Nephron progenitor cell (in vitro differentiated cells): ENCODE data around the gene SBSN.

ENCODE experiments used
- DNase-seq: peaks from one replicate; pipeline ENCODE4 v3.0.0; 2021
- H3K27ac Mint-ChIP-seq: 2 replicates; pipeline ENCODE4 v1.8.0; 2021; ENCODE audit warnings: mild to moderate bottlenecking, moderate library complexity, mixed read lengths
- H3K27me3 Mint-ChIP-seq: 2 replicates; pipeline ENCODE4 v1.8.0; 2021; ENCODE audit warnings: mild to moderate bottlenecking, low read depth, mixed read lengths; ENCODE audit not compliant: poor library complexity
- H3K36me3 Mint-ChIP-seq: 2 replicates; pipeline ENCODE4 v1.8.0; 2021; ENCODE audit warnings: low read depth, mixed read lengths
- H3K4me1 Mint-ChIP-seq: 2 replicates; pipeline ENCODE4 v1.8.0; 2021; ENCODE audit warnings: mixed read lengths
- H3K4me3 Mint-ChIP-seq: 2 replicates; pipeline ENCODE4 v1.8.0; 2021; ENCODE audit warnings: mild to moderate bottlenecking, moderate library complexity, mixed read lengths
- H3K9me3 Mint-ChIP-seq: 2 replicates; pipeline ENCODE4 v1.8.0; 2021; ENCODE audit warnings: mild to moderate bottlenecking, moderate library complexity, mixed read lengths
- CTCF ChIP-seq: fragments of 200-600 bp; sonication (generic); IDR thresholded peaks from 2 replicates; pipeline ENCODE4 v1.5.0; 2021; ENCODE audit warnings: antibody characterized with exemption

The SBSN gene

DNA sequence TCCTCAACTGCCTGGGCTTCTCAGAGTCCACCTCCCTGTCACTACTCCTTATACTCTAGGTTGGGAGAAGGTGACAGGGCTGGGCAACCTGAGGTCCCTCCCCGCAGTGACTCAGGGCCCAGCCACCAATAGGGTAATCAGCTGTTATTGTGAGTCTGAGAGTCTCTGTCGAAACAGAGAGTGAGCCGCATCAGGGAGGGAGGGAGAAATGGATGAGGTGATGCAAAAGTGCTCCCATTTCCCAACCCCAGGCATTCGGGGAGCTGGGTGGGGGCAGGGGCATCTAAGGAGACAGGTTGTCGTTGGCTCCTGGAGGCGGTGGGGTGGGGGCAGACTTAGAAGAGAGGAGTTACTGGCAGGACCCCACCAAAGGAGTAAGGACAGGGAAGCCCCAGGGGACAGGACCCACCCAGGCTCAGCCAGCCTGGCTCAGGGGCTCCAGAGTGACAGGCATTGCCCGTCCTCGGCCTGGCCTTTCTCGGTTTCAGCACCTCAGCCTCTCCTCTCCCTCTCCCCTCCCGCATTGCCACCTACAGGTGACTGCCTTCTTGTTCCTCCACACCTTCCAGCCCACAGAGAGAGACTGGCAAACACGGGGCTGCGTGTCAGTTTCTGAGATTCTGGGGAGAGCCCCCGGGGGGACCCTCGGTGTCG, 14.4 kb downstream of the SBSN start, which contains the start of gene DMKN:
Gene DMKN (minus strand): TSS at position 22 of the 654 bp plus-strand sequence. CDS start 174 bp downstream, outside the sequence.
- TF ChIP-seq CTCF, result no peak
- H3K27ac Mint-ChIP-seq, result no peak within 1 kb of the TSS
- H3K4me3 Mint-ChIP-seq, result peak within 1 kb of the TSS; percentile 24
- peaks cover 67% of the 10 kb centered on the region for H3K27me3 Mint-ChIP-seq
- H3K4me1 Mint-ChIP-seq, result peaks cover 32% of the 10 kb centered on the region
- no peaks in the 10 kb centered on the region for H3K9me3 Mint-ChIP-seq
- no peak for DNase-seq
- no peaks in the 10 kb centered on the region for H3K36me3 Mint-ChIP-seq

- no peak for DNase-seq
- Mint-ChIP-seq H3K4me1 (peaks cover 40% of the 10 kb centered on the region), H3K27ac (no peak overlapping the region), H3K4me3 (peak overlapping the region; percentile 24), H3K9me3 (no peaks in the 10 kb centered on the region), H3K27me3 (peaks cover 67% of the 10 kb centered on the region), H3K36me3 (no peaks in the 10 kb centered on the region)
- no peak for TF ChIP-seq CTCF
Observed at GRCh38 chr19:35512831-35513627, 15.1 kb downstream of the SBSN start.

- no peaks in the 10 kb centered on the region for H3K9me3 Mint-ChIP-seq
- TF ChIP-seq CTCF, result no peak
- no peak for DNase-seq
- peaks cover 54% of the 10 kb centered on the region for H3K4me1 Mint-ChIP-seq
- no peak overlapping the region for H3K4me3 Mint-ChIP-seq
- peaks cover 75% of the 10 kb centered on the region for H3K27me3 Mint-ChIP-seq
- no peaks in the 10 kb centered on the region for H3K36me3 Mint-ChIP-seq
- H3K27ac Mint-ChIP-seq, result no peak overlapping the region
Observed at GRCh38 chr19:35511337-35511736, 16.8 kb downstream of the SBSN start.

- no peak overlapping the region for H3K27ac Mint-ChIP-seq
- peaks cover 71% of the 10 kb centered on the region for H3K27me3 Mint-ChIP-seq
- H3K36me3 Mint-ChIP-seq, result no peaks in the 10 kb centered on the region
- peaks cover 61% of the 10 kb centered on the region for H3K4me1 Mint-ChIP-seq
- H3K4me3 Mint-ChIP-seq, result peak overlapping the region; percentile 90
- H3K9me3 Mint-ChIP-seq, result no peaks in the 10 kb centered on the region
- DNase-seq, result no peak
- TF ChIP-seq CTCF, result no peak
Observed at GRCh38 chr19:35510626-35510964, 17.5 kb downstream of the SBSN start.

DNA sequence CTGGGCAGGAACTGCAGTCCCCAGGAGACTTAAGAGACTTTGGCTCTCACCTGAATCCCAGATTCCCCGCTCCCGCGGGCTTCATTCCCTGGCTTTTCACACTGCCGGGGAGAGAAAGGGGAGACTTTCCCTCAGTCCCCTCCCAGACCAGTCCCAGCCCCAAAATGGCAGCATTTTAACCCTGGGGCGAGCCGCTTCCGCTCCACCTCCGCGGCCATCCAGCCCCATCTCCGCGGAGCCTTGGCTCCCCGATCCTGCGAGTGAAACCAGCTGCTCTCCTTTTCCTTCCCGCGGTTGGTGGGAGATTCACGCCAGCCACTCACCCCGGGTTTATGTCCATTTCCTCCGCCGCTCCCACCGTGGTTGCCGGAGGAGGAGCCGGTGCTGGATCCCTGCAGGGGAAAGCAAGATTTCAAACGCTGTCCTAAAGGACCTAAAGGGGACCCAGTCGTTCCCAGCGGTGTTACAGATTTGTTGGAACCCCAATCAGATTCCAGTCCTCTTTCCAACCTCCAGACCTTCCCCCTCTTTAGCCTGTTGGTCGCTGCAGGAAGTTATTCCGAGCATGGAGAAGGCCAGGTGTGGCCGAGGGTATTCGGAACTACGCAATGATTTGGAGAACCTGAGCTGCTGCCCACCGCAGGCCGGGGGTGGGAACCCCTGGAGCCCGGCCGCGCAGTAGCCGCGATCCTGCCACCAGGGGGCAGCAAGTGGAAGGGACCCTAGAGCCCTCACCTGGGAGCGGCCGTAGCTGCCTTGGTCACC, 18.1 kb downstream of the SBSN start:
- H3K27me3 Mint-ChIP-seq, result peaks cover 71% of the 10 kb centered on the region
- peak; percentile 98 for TF ChIP-seq CTCF
- no peaks in the 10 kb centered on the region for H3K36me3 Mint-ChIP-seq
- H3K4me1 Mint-ChIP-seq, result peaks cover 67% of the 10 kb centered on the region
- H3K9me3 Mint-ChIP-seq, result no peaks in the 10 kb centered on the region
- peak; percentile 95 for DNase-seq
- peak overlapping the region; percentile 90 for H3K4me3 Mint-ChIP-seq
- no peak overlapping the region for H3K27ac Mint-ChIP-seq
